Activated CD8-positive, alpha-beta T cell treated with anti-CD3 and anti-CD28 coated beads for 36 hours (primary cell): Measurements from ENCODE around the gene TBC1D23. TPM values are rescaled to one million over a fixed set of nuclear protein-coding genes. Genes with fewer than 3 reads are reported as not detected.

Experiments used
- ATAC-seq: fragments of 200-7000 bp; cut with Tn5 transposase; one replicate; pipeline ENCODE4 v1.10.0; 2021; ENCODE audit warnings: mild to moderate bottlenecking, moderate library complexity
- CTCF ChIA-PET: fragments of 350-600 bp; sonication (Branson Sonifier 250); formaldehyde crosslinking; loops from one replicate; lab custom pipeline; 2021; ENCODE audit warnings: antibody characterized with exemption; lab: Charles Lee
- POLR2A ChIA-PET: fragments of 350-600 bp; sonication (Branson Sonifier 250); formaldehyde crosslinking; loops from one replicate; lab custom pipeline; 2021; ENCODE audit warnings: antibody characterized with exemption; lab: Charles Lee
- DNase-seq: peaks from one replicate; pipeline ENCODE4 v3.0.0-alpha.2; 2020
- H3K27ac Mint-ChIP-seq: one replicate; pipeline ENCODE4 v1.8.0; 2021; ENCODE audit warnings: mild to moderate bottlenecking, mixed read lengths
- H3K27me3 Mint-ChIP-seq: one replicate; pipeline ENCODE4 v1.8.0; 2021; ENCODE audit warnings: mixed read lengths
- H3K36me3 Mint-ChIP-seq: one replicate; pipeline ENCODE4 v1.8.0; 2021; ENCODE audit warnings: low read depth, mixed read lengths
- H3K4me1 Mint-ChIP-seq: one replicate; pipeline ENCODE4 v1.8.0; 2021; ENCODE audit warnings: low read depth, mixed read lengths
- H3K4me3 Mint-ChIP-seq: one replicate; pipeline ENCODE4 v1.8.0; 2021; ENCODE audit warnings: mild to moderate bottlenecking, moderate library complexity, mixed read lengths
- H3K9me3 Mint-ChIP-seq: one replicate; pipeline ENCODE4 v1.8.0; 2021; ENCODE audit warnings: mixed read lengths
- CTCF ChIP-seq: fragments of 200-600 bp; IDR thresholded peaks from one replicate; pipeline ENCODE4 v1.8.0; 2022; ENCODE audit warnings: antibody characterized with exemption, mild to moderate bottlenecking
- intact Hi-C: fragments of 100-400 bp; cut with micrococcal nuclease; formaldehyde crosslinking; loops from one replicate; pipeline ENCODE4 v1.10.0; 2022
- total RNA-seq, 2 experiments: library from RNA; stranded (reverse); gene quantifications; one replicate each; pipeline ENCODE4 v1.2.3, GENCODE V29; 2021

Gene TBC1D23
- total RNA-seq, 2 experiments from 2014 or later, result 14.4 to 20.5 TPM

GRCh38 chr3:100330651-100331050, 69.9 kb downstream of the TBC1D23 start:
- Mint-ChIP-seq H3K27me3 (no peaks in the 10 kb centered on the region), H3K27ac (no peak overlapping the region), H3K4me1 (peaks cover 8% of the 10 kb centered on the region), H3K36me3 (peaks cover 13% of the 10 kb centered on the region), H3K4me3 (no peak overlapping the region), H3K9me3 (peaks cover 8% of the 10 kb centered on the region)
- ChIA-PET CTCF (interaction anchor here (1.2 to 2.1 kb wide), 2 partner anchors 13 to 15 kb away, joined by 3 to 8 read pairs; no protein-coding TSS in a partner anchor), POLR2A (interaction anchor here (1.0 kb wide), 1 partner anchor 9 kb away, joined by 3 read pairs; no protein-coding TSS in a partner anchor)
- ATAC-seq (no peak), DNase-seq (no peak)
- intact Hi-C loops, result no loop called here
- no peak for TF ChIP-seq CTCF

DNA sequence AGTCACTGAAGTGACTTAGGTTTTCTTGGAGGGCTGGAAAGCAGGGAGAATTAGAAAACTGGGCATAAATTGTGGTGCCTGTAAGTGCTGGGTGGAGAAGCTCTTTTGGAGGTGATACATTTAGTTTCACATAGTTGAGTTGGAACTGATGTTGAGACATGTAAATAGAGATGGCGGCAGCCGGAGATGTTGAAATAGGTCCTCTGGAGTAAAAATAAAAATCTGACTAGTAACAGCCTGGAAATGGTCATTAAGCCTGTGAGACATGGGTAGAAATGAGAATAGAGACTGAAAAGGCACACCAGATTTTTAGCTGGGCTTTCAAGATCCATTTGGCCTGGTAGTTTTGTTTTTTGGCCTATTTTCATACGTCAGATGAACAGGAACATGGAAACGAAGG, 70.9 kb downstream of the TBC1D23 start:
- H3K27me3 Mint-ChIP-seq, result no peaks in the 10 kb centered on the region
- TF ChIP-seq CTCF, result no peak
- CTCF ChIA-PET, result interaction anchor here (0.6 to 2.1 kb wide), 4 partner anchors 12 to 53 kb away, joined by 3 to 8 read pairs (median 4); no protein-coding TSS in a partner anchor
- peaks cover 8% of the 10 kb centered on the region for H3K9me3 Mint-ChIP-seq
- DNase-seq, result no peak
- H3K27ac Mint-ChIP-seq, result no peak overlapping the region
- POLR2A ChIA-PET, result interaction anchor here (1.0 to 1.1 kb wide), 2 partner anchors 8 to 10 kb away, joined by 3 read pairs; no protein-coding TSS in a partner anchor
- H3K4me1 Mint-ChIP-seq, result peaks cover 15% of the 10 kb centered on the region
- ATAC-seq, result no peak
- peaks cover 10% of the 10 kb centered on the region for H3K36me3 Mint-ChIP-seq
- intact Hi-C loops, result no loop called here
- H3K4me3 Mint-ChIP-seq, result no peak overlapping the region

DNA sequence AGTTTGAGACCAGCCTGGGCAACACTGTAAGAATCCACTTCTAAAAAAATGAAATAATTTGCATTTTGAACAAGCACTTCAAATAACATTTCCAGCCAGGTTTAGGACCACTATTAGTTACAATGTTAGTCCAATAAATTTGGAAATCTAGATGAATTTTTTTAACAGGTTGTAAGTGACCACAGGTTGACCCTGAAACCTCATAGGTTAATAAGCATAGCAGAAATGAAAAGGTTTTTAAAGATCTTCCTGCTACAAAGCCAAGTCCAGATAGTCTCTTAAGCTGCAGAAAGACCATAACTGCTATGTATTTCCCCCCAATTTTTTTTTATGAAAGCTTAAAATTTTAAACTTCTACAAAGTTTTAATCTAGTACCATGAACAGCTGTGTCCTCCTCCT, 72.3 kb downstream of the TBC1D23 start:
- POLR2A ChIA-PET, result interaction anchor here (3.9 kb wide), 1 partner anchor 68 kb away, joined by 34 read pairs; the partner anchor contains the start of genes LNP1 and TOMM70
- H3K4me1 Mint-ChIP-seq, result peaks cover 15% of the 10 kb centered on the region
- DNase-seq, result no peak
- H3K27ac Mint-ChIP-seq, result no peak overlapping the region
- no peak for ATAC-seq
- H3K36me3 Mint-ChIP-seq, result peaks cover 2% of the 10 kb centered on the region
- H3K9me3 Mint-ChIP-seq, result no peaks in the 10 kb centered on the region
- H3K4me3 Mint-ChIP-seq, result no peak overlapping the region
- CTCF ChIA-PET, result interaction anchor here (1.2 to 3.0 kb wide), 3 partner anchors 17 to 423 kb away, joined by 3 to 15 read pairs (median 5); no protein-coding TSS in a partner anchor
- H3K27me3 Mint-ChIP-seq, result no peaks in the 10 kb centered on the region
- intact Hi-C loops, result no loop called here
- TF ChIP-seq CTCF, result no peak

DNA sequence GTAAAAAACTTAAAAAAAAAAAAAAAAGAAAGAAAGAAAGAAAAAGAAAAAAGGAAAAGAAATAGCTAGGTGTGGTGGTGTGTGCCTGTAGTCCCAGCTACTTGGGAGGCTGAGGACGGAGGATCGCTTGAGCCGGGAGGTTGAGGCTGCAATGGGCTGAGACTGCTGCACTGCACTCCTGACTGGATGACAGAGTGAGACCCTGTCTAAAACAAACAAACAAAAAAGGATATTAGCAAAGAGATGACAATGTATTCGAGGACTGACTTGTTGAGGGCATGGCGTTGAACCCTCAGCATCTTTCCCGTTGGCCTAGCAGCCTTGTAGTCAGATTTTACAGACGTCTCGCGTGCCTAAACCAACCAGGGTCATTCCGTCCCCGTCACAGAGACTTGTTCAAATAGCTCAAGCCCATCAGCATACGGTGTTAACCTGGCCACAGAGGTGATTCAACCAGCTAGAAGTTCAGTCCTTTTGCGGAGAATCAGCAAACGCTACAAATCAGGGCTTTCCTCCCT, 73.2 kb downstream of the TBC1D23 start:
- peak overlapping the region; percentile 72 for H3K27ac Mint-ChIP-seq
- peak; percentile 40 for DNase-seq
- intact Hi-C loops, result no loop called here
- no peak for TF ChIP-seq CTCF
- peaks cover 7% of the 10 kb centered on the region for H3K36me3 Mint-ChIP-seq
- peak; percentile 25 for ATAC-seq
- H3K4me1 Mint-ChIP-seq, result peaks cover 15% of the 10 kb centered on the region
- H3K4me3 Mint-ChIP-seq, result peak overlapping the region; percentile 85
- ChIA-PET CTCF (interaction anchor here (0.7 to 3.0 kb wide), 4 partner anchors 11 to 38 kb away, joined by 3 to 15 read pairs (median 4); no protein-coding TSS in a partner anchor), POLR2A (interaction anchor here (2.4 to 3.9 kb wide), 3 partner anchors 23 to 67 kb away, joined by 7 to 34 read pairs (median 9); partner anchors contain the start of genes LNP1 and TOMM70)
- H3K9me3 Mint-ChIP-seq, result no peaks in the 10 kb centered on the region
- no peaks in the 10 kb centered on the region for H3K27me3 Mint-ChIP-seq
